Neural crest cell (in vitro differentiated cells): ENCODE data around the gene MLLT6. TPM values are rescaled to one million over a fixed set of nuclear protein-coding genes. Genes with fewer than 3 reads are reported as not detected.
A peak's percentile ranks its signal among the peaks of the same experiment; 100 is the strongest.

Experiments used
- DNase-seq: peaks from one replicate; pipeline ENCODE4 v3.0.0; 2021; ENCODE audit warnings: low read depth, mixed read lengths, low spot score
- H3K27ac Mint-ChIP-seq: one replicate; pipeline ENCODE4 v1.8.0; 2021; ENCODE audit warnings: mild to moderate bottlenecking, mixed read lengths; ENCODE audit not compliant: unreplicated experiment
- H3K27me3 Mint-ChIP-seq: 2 replicates; pipeline ENCODE4 v1.8.0; 2021; ENCODE audit warnings: low read depth, mild to moderate bottlenecking, mixed read lengths
- H3K36me3 Mint-ChIP-seq: 2 replicates; pipeline ENCODE4 v1.8.0; 2021; ENCODE audit warnings: low read depth, mild to moderate bottlenecking, mixed read lengths
- H3K4me1 Mint-ChIP-seq: 2 replicates; pipeline ENCODE4 v1.8.0; 2021; ENCODE audit warnings: mixed read lengths
- H3K4me3 Mint-ChIP-seq: one replicate; pipeline ENCODE4 v1.8.0; 2021; ENCODE audit warnings: mild to moderate bottlenecking, mixed read lengths
- H3K9me3 Mint-ChIP-seq: 2 replicates; pipeline ENCODE4 v1.8.0; 2021; ENCODE audit warnings: mixed read lengths
- total RNA-seq: library from RNA; stranded (reverse); gene quantifications from 2 replicates; pipeline ENCODE4 v1.2.1, GENCODE V29; 2021
- TF ChIP-seq, protein P1 (sequence below): fragments of 200-600 bp; sonication (generic); conservative IDR thresholded peaks from 2 replicates; pipeline ENCODE4 v1.5.0; 2021; ENCODE audit warnings: antibody characterized with exemption, mild to moderate bottlenecking

The MLLT6 gene
- total RNA-seq, 1 donor from 2014 or later, result 79.6 TPM

DNA sequence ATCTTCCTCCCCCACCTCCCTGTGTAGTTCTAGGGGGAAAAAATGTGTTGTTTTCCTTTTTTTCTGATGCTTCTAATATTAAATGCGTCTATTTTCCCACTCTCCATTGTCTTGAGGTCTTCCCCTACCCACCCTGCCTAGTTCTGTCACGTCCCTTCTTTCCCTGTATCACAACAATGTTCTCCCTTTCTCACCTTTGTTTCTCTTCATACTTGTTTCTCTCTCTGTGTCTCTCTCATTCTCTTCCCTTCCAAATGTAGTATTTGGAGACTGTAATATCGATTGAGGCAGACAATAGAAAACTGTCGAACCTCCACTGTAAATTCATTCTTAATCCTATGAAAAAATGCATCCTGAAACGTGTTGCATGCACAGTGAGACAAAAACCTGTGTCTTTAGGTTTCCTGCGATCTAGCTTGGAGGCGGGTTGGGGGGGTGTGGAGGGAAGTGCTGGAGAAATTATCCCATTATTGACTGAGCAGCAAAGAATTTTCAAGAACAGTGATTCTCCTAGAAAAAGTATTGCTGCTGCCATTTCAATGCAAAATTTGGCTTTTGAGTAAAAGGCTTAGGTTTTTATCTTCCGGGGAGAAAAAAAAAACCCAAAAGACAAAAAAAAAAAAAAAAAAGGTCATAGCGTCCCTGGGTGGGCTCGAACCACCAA is 46.2 kb downstream of the MLLT6 start:
- H3K4me1 Mint-ChIP-seq, result peaks cover 46% of the 10 kb centered on the region
- TF ChIP-seq, protein P1, sequence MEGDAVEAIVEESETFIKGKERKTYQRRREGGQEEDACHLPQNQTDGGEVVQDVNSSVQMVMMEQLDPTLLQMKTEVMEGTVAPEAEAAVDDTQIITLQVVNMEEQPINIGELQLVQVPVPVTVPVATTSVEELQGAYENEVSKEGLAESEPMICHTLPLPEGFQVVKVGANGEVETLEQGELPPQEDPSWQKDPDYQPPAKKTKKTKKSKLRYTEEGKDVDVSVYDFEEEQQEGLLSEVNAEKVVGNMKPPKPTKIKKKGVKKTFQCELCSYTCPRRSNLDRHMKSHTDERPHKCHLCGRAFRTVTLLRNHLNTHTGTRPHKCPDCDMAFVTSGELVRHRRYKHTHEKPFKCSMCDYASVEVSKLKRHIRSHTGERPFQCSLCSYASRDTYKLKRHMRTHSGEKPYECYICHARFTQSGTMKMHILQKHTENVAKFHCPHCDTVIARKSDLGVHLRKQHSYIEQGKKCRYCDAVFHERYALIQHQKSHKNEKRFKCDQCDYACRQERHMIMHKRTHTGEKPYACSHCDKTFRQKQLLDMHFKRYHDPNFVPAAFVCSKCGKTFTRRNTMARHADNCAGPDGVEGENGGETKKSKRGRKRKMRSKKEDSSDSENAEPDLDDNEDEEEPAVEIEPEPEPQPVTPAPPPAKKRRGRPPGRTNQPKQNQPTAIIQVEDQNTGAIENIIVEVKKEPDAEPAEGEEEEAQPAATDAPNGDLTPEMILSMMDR, result no peak
- H3K9me3 Mint-ChIP-seq, result no peaks in the 10 kb centered on the region
- H3K27me3 Mint-ChIP-seq, result peaks cover 23% of the 10 kb centered on the region
- H3K36me3 Mint-ChIP-seq, result peaks cover 4% of the 10 kb centered on the region
- no peak for DNase-seq
- peak overlapping the region; percentile 74 for H3K27ac Mint-ChIP-seq
- H3K4me3 Mint-ChIP-seq, result peak overlapping the region; percentile 96

GRCh38 chr17:38751808-38752307 is 46.8 kb downstream of the MLLT6 start:
- peaks cover 4% of the 10 kb centered on the region for H3K36me3 Mint-ChIP-seq
- TF ChIP-seq, protein P1, result no peak

DNA sequence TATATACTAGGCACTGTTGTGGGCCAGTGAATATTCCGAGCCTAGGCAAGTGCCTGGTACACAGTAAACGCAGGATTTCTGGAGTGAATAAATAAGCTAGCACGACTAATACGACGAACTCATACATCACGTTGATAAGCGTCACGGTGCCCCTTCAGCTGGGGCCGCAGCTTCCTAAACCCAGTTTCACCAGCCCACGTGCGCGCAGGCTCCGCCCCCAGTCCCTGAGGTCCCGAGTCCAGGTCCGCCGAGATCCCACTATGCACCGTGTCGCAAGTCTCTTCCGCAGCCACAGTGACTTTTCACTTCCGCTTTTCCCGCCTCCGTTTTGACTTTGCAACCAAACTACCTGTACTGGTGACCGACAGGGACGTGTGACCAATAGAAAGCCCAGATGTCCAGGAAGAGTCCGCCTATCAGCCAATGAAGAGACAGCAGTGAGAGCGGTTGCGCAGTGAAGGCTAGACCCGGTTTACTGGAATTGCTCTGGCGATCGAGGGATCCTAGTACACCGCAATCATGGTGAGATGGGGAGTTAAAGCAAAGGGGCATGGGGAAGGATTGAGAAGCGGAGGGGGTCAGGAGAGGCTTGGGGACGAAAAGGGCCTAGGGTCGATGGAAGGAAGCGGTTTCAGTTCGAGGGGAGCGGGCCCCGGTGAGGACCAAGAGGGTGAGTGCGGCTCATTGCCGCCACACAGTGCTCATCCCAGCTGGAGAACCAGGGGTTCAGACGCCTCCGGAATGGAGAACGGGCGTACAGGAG is 47.4 kb downstream of the MLLT6 start, which contains the start of gene PSMB3:
TSS of gene PSMB3 (plus strand) at position 434 of the 763 bp plus-strand sequence. CDS start at position 520, 86 bp downstream.
- Mint-ChIP-seq H3K27me3 (peaks cover 23% of the 10 kb centered on the region), H3K4me1 (peaks cover 39% of the 10 kb centered on the region), H3K27ac (peak within 1 kb of the TSS; percentile 88), H3K9me3 (no peaks in the 10 kb centered on the region), H3K4me3 (peak within 1 kb of the TSS; percentile 96), H3K36me3 (peaks cover 4% of the 10 kb centered on the region)
- peak; percentile 85 for DNase-seq
- TF ChIP-seq, protein P1, result no peak

More at GRCh38 chr17:38751808-38752307, 46.8 kb downstream of the MLLT6 start:
- Mint-ChIP-seq H3K4me3 (peak overlapping the region; percentile 96), H3K4me1 (peaks cover 40% of the 10 kb centered on the region), H3K9me3 (no peaks in the 10 kb centered on the region), H3K27me3 (peaks cover 23% of the 10 kb centered on the region), H3K27ac (peak overlapping the region; percentile 74)
- DNase-seq, result peak; percentile 90

DNA sequence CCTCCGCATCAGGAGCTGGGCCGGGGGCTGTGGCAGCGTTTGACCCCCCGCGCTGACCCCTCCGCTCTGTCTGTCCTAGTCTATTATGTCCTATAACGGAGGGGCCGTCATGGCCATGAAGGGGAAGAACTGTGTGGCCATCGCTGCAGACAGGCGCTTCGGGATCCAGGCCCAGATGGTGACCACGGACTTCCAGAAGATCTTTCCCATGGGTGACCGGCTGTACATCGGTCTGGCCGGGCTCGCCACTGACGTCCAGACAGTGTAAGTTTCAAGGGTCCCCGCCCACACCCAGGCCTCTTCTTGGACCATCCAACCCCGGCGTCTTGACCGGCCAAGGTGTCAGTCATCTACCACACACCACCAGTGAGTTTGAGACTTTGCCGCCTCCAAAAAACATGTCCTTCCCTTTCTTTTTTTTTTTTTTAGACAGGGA is 48.0 kb downstream of the MLLT6 start:
- H3K27me3 Mint-ChIP-seq, result peaks cover 23% of the 10 kb centered on the region
- H3K9me3 Mint-ChIP-seq, result no peaks in the 10 kb centered on the region
- peak overlapping the region; percentile 96 for H3K4me3 Mint-ChIP-seq
- peaks cover 4% of the 10 kb centered on the region for H3K36me3 Mint-ChIP-seq
- H3K4me1 Mint-ChIP-seq, result peaks cover 39% of the 10 kb centered on the region
- TF ChIP-seq, protein P1, result no peak
- DNase-seq, result no peak
- H3K27ac Mint-ChIP-seq, result no peak overlapping the region

DNA sequence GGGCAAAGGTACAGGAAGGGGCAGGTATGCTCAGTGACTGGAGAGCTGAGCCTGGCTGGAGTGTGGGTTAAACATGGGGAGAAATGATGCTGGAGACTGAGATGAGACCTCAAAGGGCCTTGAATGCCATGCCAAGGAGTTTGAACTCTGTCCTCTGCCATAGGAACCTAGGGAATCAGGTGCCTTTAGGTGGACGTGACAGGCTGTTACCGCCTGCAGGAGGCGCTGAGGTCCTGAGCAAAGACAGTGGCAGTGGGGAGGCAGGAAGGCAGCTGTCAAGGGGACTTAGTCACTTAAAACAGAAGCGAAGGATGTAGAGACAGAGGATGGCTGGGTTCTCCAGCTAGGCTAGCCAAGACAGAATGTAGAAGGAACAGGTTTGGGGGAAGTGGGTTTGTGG is 56.5 kb downstream of the MLLT6 start:
- H3K4me3 Mint-ChIP-seq, result peak overlapping the region; percentile 17
- TF ChIP-seq, protein P1, result peak; percentile 51
- no peaks in the 10 kb centered on the region for H3K9me3 Mint-ChIP-seq
- H3K4me1 Mint-ChIP-seq, result peaks cover 5% of the 10 kb centered on the region
- peaks cover 10% of the 10 kb centered on the region for H3K36me3 Mint-ChIP-seq
- H3K27ac Mint-ChIP-seq, result peak overlapping the region; percentile 46
- no peaks in the 10 kb centered on the region for H3K27me3 Mint-ChIP-seq
- peak; percentile 36 for DNase-seq
